Stimulated activated CD4-positive, alpha-beta T cell treated with anti-CD3 and anti-CD28 coated beads, Interleukin-1b, Interleukin-23, amount 100 ng/mL, for 24 hours (primary cell): ENCODE data around the gene MALT1.
"Not testable (repeated sequence)": the region's sequence is repeated elsewhere in the genome, so short reads cannot be mapped to it uniquely, and the experiment has no call there.

Source experiments
- DNase-seq, 4 experiments: peaks; one replicate each; pipeline ENCODE4 v3.0.0-alpha.2; 2020; ENCODE audit warnings: low read depth in 4 of 4, low spot score in 1 of 4

Gene MALT1, protein sequence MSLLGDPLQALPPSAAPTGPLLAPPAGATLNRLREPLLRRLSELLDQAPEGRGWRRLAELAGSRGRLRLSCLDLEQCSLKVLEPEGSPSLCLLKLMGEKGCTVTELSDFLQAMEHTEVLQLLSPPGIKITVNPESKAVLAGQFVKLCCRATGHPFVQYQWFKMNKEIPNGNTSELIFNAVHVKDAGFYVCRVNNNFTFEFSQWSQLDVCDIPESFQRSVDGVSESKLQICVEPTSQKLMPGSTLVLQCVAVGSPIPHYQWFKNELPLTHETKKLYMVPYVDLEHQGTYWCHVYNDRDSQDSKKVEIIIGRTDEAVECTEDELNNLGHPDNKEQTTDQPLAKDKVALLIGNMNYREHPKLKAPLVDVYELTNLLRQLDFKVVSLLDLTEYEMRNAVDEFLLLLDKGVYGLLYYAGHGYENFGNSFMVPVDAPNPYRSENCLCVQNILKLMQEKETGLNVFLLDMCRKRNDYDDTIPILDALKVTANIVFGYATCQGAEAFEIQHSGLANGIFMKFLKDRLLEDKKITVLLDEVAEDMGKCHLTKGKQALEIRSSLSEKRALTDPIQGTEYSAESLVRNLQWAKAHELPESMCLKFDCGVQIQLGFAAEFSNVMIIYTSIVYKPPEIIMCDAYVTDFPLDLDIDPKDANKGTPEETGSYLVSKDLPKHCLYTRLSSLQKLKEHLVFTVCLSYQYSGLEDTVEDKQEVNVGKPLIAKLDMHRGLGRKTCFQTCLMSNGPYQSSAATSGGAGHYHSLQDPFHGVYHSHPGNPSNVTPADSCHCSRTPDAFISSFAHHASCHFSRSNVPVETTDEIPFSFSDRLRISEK

GRCh38 chr18:58671111-58671631 is at the start of gene MALT1:
Gene MALT1, plus strand, starts transcription at chr18:58671465. Its CDS starts 179 bp downstream, at chr18:58671644.
- DNase-seq: peak; percentile 91 to 97 (median 94)

- no peak for DNase-seq
Observed at GRCh38 chr18:58624011-58624410, 47.3 kb upstream of the MALT1 start.

GRCh38 chr18:58625839-58626238 is 45.4 kb upstream of the MALT1 start:
- no peak for DNase-seq

DNA sequence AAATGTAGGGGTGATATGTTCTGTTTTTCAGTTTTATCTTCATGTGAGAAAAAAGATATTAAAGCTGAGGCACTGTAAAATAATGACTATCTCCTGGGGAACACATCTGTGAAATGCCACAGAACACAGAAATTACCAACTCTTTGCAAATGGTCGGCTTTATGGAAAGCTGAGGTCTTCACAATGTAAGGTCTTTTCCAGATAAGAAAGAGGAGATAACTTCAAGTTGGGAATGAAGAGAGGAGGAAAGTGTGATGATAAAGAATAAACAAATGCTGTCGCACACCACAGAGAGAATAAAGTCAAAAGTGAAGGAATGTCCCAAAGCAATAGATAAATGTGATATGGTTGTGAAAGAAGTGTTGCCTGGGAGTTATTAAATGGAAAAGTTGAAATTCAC is 41.2 kb upstream of the MALT1 start:
- DNase-seq: no peak

DNA sequence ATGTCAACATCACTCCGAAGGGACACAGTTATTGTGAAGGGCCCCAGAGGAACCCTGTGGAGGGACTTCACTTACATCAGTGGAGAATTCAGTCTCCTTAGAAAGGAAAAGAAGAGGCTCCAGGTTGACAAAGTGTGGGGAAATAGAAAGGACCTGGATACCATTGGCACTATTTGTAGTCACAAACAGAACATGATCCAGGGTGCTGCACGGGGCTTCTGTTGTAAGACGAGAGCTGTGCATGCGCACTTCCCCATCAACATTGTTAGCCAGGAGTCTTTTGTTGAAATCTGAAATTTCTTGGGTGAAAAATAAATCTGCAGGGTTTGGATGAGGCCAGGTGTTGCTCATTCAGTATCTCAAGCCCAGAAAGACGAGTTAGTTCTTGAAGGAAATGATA is 40.0 kb upstream of the MALT1 start:
- no peak for DNase-seq

DNA sequence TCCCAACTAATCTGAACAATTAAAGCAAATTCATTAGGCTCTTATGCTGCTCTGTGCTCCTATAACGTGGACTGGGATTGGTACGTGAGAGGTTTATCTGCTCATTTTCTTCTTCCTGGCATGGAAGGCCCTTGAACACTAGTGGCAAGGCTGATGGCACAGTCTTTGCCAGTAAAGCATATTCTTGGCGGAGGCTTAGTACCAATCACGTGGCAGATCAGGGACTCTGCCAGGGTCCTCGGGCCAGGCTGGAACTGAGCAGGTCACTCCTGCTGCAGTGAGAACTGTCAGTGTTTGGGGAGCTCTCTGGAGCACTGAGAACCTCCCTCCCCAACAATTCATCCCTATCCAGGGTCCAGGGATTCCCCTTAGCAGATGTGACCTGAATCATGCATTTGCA is 38.7 kb upstream of the MALT1 start:
- DNase-seq: no peak

DNA sequence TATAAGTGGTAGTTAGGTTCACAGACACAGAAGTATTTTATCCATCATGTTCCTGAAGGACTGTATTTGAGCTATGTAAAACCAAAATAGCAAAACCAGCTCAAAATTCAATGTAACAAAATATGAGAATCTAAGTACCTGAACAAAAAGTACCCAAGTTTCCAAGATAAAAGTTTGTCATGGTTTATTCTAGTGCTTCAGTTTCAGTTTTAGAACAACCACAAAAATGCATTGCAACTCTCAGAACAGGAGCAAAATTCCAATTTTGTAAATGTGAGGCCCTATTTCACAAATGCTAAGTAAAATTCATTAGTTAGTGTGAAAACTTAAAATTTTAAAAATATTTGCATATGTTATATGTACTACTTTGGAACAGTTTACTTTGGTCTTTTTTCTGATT is 37.4 kb upstream of the MALT1 start:
- no peak for DNase-seq

DNA sequence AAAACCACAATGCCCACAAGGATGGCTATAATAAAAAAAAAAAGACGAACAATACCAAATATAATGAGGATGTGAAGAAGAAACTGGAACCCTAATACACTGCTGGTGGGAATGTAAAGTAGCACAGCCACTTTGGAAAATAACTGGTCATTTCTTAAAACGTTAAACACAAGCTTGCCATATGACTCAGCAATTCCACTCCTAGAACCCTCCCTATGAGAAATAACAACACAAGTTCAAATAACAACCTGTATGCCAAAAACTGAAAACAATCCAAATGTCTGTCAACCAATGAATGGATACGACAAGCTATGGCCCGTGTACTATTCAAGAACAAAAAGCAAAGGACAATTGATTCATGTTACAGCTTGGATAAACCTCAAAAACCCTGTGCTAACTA is 35.4 kb upstream of the MALT1 start:
- DNase-seq: no peak

DNA sequence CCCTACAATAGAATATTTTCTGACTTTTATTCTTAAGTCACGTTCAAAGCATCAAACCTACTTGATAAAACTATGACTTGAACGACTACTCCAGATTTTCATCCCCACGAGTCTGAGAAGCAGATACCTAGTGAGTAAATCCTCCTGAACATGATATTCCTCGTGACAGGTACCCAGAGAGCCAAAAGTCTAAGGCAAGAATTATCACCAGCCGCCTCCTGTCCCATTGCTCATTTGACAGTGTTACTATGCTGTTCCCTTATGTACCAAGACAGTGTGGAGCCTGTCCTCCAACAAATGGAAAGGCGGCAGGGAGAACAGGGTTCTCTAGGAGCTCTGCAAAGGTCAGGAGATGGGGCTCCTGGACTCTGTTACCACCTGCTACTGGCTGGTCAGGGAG is 34.1 kb upstream of the MALT1 start:
- no peak for DNase-seq

DNA sequence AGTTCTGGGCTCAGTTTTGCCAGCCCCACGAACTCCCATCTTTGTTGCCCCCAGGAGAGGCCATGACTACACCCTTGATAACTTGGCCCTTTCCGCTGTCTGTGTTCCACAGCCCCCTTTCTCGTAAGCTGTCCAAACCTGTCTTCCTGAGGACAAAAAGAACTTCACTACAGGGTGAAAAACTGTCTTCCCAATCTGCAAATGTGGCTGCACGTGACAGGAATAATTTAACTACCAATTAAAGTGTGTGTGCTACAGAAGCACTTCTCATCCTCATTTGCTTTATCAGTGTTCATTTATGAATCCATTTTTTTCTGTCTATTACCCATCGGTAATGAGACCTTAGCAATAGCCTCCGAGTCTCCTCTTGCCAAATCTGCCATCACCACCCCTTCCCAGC is 33.3 kb upstream of the MALT1 start:
- DNase-seq: no peak

- DNase-seq: no peak
Observed at GRCh38 chr18:58638441-58638840, 32.8 kb upstream of the MALT1 start.

GRCh38 chr18:58639237-58639636 is 32.0 kb upstream of the MALT1 start:
- no peak for DNase-seq

GRCh38 chr18:58639751-58640427 is 31.4 kb upstream of the MALT1 start:
- no peak for DNase-seq

- DNase-seq: no peak
Observed at GRCh38 chr18:58640428-58640805, 30.8 kb upstream of the MALT1 start.

GRCh38 chr18:58640891-58641610 is 30.2 kb upstream of the MALT1 start:
- DNase-seq: no peak

DNA sequence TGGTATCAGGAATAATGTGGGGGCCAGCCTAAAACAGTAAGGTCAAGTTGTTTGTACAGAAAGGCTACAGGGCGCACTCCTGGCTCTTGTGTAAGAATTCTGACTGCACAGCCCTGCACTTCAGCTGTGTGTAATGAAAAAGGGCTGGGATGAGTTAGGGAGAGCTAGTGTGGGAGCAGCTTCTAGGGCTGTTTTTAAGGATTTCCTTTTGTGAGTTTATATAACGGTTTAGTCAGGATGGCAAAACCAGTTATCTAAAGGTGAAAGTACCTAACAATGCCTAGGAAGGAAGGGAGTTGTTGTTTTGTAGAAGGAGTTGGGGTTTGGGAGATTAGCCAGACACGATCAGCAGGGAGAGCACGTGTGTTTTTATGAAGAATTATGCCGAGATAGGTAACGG is 27.7 kb upstream of the MALT1 start:
- not testable (repeated sequence) for DNase-seq

GRCh38 chr18:58645398-58645797 is 25.9 kb upstream of the MALT1 start:
- DNase-seq: no peak

- no peak for DNase-seq
Observed at GRCh38 chr18:58646334-58646862, 24.9 kb upstream of the MALT1 start.

DNA sequence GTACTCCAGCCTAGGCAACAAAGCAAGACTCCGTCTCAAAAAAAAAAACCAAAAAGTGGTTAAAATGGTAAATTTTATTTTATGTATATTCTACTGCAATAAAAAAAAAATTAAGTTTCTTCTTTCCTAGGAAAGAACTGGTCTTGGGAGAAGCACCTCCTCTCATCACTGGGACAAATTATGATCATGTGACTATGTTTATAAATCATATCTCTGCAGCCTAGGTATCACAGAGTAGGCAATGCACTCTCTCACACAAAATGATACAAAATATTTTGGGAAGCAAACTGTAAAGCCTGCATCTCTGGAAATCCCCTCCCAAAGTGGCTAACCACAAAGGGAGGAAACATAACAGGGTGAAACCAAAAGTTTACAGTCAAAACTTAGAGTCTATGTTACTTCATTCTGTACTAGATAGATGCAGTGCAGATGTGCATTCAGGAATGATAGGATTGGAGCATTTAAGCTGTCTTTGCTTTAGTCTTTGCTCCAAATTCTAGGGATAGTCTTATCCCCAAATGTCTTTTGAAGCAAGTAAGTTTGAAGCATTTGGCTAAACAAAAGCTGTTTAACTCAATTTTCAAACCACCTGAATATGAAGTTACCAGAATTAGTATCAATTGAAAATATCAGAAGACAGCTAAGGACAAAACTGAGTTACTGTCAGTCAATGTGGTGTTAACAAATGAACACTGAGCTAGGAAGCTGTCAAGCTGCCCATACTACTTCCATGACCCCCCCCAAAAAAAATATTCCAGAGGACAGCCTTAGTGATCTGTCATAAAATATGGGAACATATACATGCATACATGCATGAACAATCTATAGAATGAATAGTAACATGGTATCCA is 21.1 kb upstream of the MALT1 start:
- DNase-seq: peak in 1 of 4 experiments; percentile 25

DNA sequence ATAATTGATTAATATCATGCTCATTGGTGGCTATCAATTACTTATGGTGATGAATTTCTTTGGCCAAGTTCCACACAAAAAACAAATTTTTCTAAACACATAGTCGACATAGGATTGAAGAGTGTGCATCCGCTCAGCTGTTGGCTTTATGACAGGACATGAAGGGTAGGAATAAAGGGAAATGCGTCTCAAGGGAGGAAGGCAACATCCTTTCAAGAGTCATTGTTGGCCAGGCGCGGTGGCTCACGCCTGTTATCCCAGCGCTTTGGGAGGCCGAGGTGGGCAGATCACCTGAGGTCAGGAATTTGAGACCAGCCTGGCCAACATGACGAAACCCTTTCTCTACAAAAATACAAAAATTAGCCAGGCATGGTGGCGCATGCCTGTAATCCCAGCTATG is 20.4 kb upstream of the MALT1 start:
- DNase-seq: not testable (repeated sequence)
